Measurements from ENCODE around the gene SSR1. TPM values are rescaled to one million over a fixed set of nuclear protein-coding genes. Genes with fewer than 3 reads are reported as not detected.

Gene SSR1
- total RNA-seq, 5 donors from 2014 or later (not counting 1 experiment from before 2014, with no cell fraction given), result 75.7 to 111 (median 100) TPM

GRCh38 chr6:7242835-7243178 lies 70.2 kb downstream of the SSR1 start:
- POLR2A ChIA-PET, result no interaction called here

GRCh38 chr6:7241709-7242645 lies 71.0 kb downstream of the SSR1 start:
- DNase-seq (no peak), ATAC-seq (replicated peaks in 1 of 4) (no peak)
- peaks cover 19 to 20% (median 19%) of the 10 kb centered on the region in 3 donors for H3K4me1 Mint-ChIP-seq
- no peaks in the 10 kb centered on the region for H3K9me3 Mint-ChIP-seq
- 96% methylated on average over 7 of the region's 13 CpGs for WGBS (ENCODE audit: insufficient coverage)
- Histone ChIP-seq H3K4me1 (ENCODE audit: control insufficient read depth in 1 of 2, extremely low read depth in 1 of 2, insufficient read depth in 2 of 2, low read length in 2 of 2) (peaks cover 4 to 5% of the 10 kb centered on the region in 2 experiments), H3K9me3 (no peaks in the 10 kb centered on the region), H3K4me3 (ENCODE audit: control insufficient read depth in 1 of 2, extremely low read depth in 1 of 2, low read length in 1 of 2) (no peak overlapping the region), H3K27me3 (replicated peaks in 1 of 2; ENCODE audit: control insufficient read depth in 2 of 2, extremely low read depth in 1 of 2, insufficient read depth in 2 of 2, low read length in 1 of 2) (no peaks in the 10 kb centered on the region), H3K27ac (ENCODE audit: low read length) (no peak overlapping the region), H3K36me3 (ENCODE audit: control insufficient read depth in 2 of 2, extremely low read depth in 1 of 2, insufficient read depth in 1 of 2, low read length in 1 of 2) (peaks cover 5 to 30% of the 10 kb centered on the region in 2 donors)
- no peaks in the 10 kb centered on the region for H3K27me3 Mint-ChIP-seq
- ChIA-PET CTCF (interaction anchor here (0.6 to 1.1 kb wide), 2 partner anchors 135 to 683 kb away, joined by 3 read pairs; no protein-coding TSS in a partner anchor), POLR2A (no interaction called here)
- H3K4me3 Mint-ChIP-seq, result no peak overlapping the region
- peaks cover 19% of the 10 kb centered on the region for H3K36me3 Mint-ChIP-seq
- peak overlapping the region; percentile 28 to 33 for H3K27ac Mint-ChIP-seq

More at GRCh38 chr6:7242835-7243178, 70.2 kb downstream of the SSR1 start:
- no peaks in the 10 kb centered on the region for H3K27me3 Mint-ChIP-seq
- H3K4me1 Mint-ChIP-seq, result peaks cover 19 to 20% (median 19%) of the 10 kb centered on the region in 3 donors
- CTCF ChIA-PET, result interaction anchor here (0.5 to 1.7 kb wide), 10 partner anchors 10 to 976 kb away, joined by 3 to 9 read pairs (median 4); partner anchors contain the start of gene RREB1 (in 1 of the 2)
- no peaks in the 10 kb centered on the region for H3K9me3 Mint-ChIP-seq
- H3K4me1 ChIP-seq (ENCODE audit: control insufficient read depth in 1 of 2, extremely low read depth in 1 of 2, insufficient read depth in 2 of 2, low read length in 2 of 2), result peaks cover 4 to 5% of the 10 kb centered on the region in 2 experiments
- no peak overlapping the region for H3K4me3 Mint-ChIP-seq
- ATAC-seq (replicated peaks in 1 of 4) (no peak), DNase-seq (no peak)
- H3K9me3 ChIP-seq, result no peaks in the 10 kb centered on the region
- peaks cover 20% of the 10 kb centered on the region for H3K36me3 Mint-ChIP-seq
- H3K27ac Mint-ChIP-seq, result peak overlapping the region; percentile 69 to 72
- 100% methylated on average over 2 of the region's 4 CpGs for WGBS (ENCODE audit: insufficient coverage)
- H3K4me3 ChIP-seq (ENCODE audit: control insufficient read depth in 1 of 2, extremely low read depth in 1 of 2, low read length in 1 of 2), result no peak overlapping the region
- peaks cover 10 to 38% of the 10 kb centered on the region in 2 donors for H3K36me3 ChIP-seq (ENCODE audit: control insufficient read depth in 2 of 2, extremely low read depth in 1 of 2, insufficient read depth in 1 of 2, low read length in 1 of 2)
- H3K27me3 ChIP-seq (replicated peaks in 1 of 2; ENCODE audit: control insufficient read depth in 2 of 2, extremely low read depth in 1 of 2, insufficient read depth in 2 of 2, low read length in 1 of 2), result no peaks in the 10 kb centered on the region
- no peak overlapping the region for H3K27ac ChIP-seq (ENCODE audit: low read length)

GRCh38 chr6:7241160-7241559 lies 71.8 kb downstream of the SSR1 start:
- Mint-ChIP-seq H3K36me3 (peaks cover 19% of the 10 kb centered on the region), H3K27ac (no peak overlapping the region)
- POLR2A ChIA-PET, result no interaction called here

GRCh38 chr6:7240351-7240750 lies 72.6 kb downstream of the SSR1 start:
- Mint-ChIP-seq H3K27ac (no peak overlapping the region), H3K27me3 (no peaks in the 10 kb centered on the region), H3K4me3 (no peak overlapping the region), H3K9me3 (no peaks in the 10 kb centered on the region), H3K4me1 (peaks cover 19 to 29% (median 20%) of the 10 kb centered on the region in 3 donors), H3K36me3 (peaks cover 23% of the 10 kb centered on the region)
- ATAC-seq (replicated peaks in 1 of 4) (no peak), DNase-seq (no peak)
- Histone ChIP-seq H3K27ac (ENCODE audit: low read length) (no peak overlapping the region), H3K4me1 (ENCODE audit: control insufficient read depth in 1 of 2, extremely low read depth in 1 of 2, insufficient read depth in 2 of 2, low read length in 2 of 2) (peaks cover 4 to 5% of the 10 kb centered on the region in 2 experiments), H3K36me3 (ENCODE audit: control insufficient read depth in 2 of 2, extremely low read depth in 1 of 2, insufficient read depth in 1 of 2, low read length in 1 of 2) (peaks cover 4 to 17% of the 10 kb centered on the region in 2 donors), H3K27me3 (replicated peaks in 1 of 2; ENCODE audit: control insufficient read depth in 2 of 2, extremely low read depth in 1 of 2, insufficient read depth in 2 of 2, low read length in 1 of 2) (no peaks in the 10 kb centered on the region), H3K4me3 (ENCODE audit: control insufficient read depth in 1 of 2, extremely low read depth in 1 of 2, low read length in 1 of 2) (no peak overlapping the region), H3K9me3 (no peaks in the 10 kb centered on the region)
- 98% methylated on average over 8 of the region's 9 CpGs for WGBS (ENCODE audit: insufficient coverage)
- CTCF ChIA-PET, result no interaction called here
- POLR2A ChIA-PET, result no interaction called here

More at GRCh38 chr6:7241160-7241559, 71.8 kb downstream of the SSR1 start:
- no peaks in the 10 kb centered on the region for H3K9me3 ChIP-seq
- no peak overlapping the region for H3K4me3 Mint-ChIP-seq
- DNase-seq (no peak), ATAC-seq (replicated peaks in 1 of 4) (no peak)
- H3K4me1 Mint-ChIP-seq, result peaks cover 19 to 22% (median 20%) of the 10 kb centered on the region in 3 donors
- H3K36me3 ChIP-seq (ENCODE audit: control insufficient read depth in 2 of 2, extremely low read depth in 1 of 2, insufficient read depth in 1 of 2, low read length in 1 of 2), result peaks cover 4 to 24% of the 10 kb centered on the region in 2 donors
- no peaks in the 10 kb centered on the region for H3K9me3 Mint-ChIP-seq
- no peaks in the 10 kb centered on the region for H3K27me3 Mint-ChIP-seq
- CTCF ChIA-PET, result interaction anchor here (0.5 to 1.1 kb wide), 2 partner anchors 428 to 682 kb away, joined by 3 read pairs; no protein-coding TSS in a partner anchor
- H3K27me3 ChIP-seq (replicated peaks in 1 of 2; ENCODE audit: control insufficient read depth in 2 of 2, extremely low read depth in 1 of 2, insufficient read depth in 2 of 2, low read length in 1 of 2), result no peaks in the 10 kb centered on the region
- no peak overlapping the region for H3K4me3 ChIP-seq (ENCODE audit: control insufficient read depth in 1 of 2, extremely low read depth in 1 of 2, low read length in 1 of 2)
- 100% methylated on average over 9 of the region's 10 CpGs for WGBS (ENCODE audit: insufficient coverage)
- H3K27ac ChIP-seq (ENCODE audit: low read length), result no peak overlapping the region
- peaks cover 4 to 5% of the 10 kb centered on the region in 2 experiments for H3K4me1 ChIP-seq (ENCODE audit: control insufficient read depth in 1 of 2, extremely low read depth in 1 of 2, insufficient read depth in 2 of 2, low read length in 2 of 2)

- Histone ChIP-seq H3K4me3 (ENCODE audit: control insufficient read depth in 1 of 2, extremely low read depth in 1 of 2, low read length in 1 of 2) (no peak overlapping the region), H3K27ac (ENCODE audit: low read length) (no peak overlapping the region), H3K36me3 (ENCODE audit: control insufficient read depth in 2 of 2, extremely low read depth in 1 of 2, insufficient read depth in 1 of 2, low read length in 1 of 2) (peaks cover 4 to 21% of the 10 kb centered on the region in 2 donors), H3K27me3 (replicated peaks in 1 of 2; ENCODE audit: control insufficient read depth in 2 of 2, extremely low read depth in 1 of 2, insufficient read depth in 2 of 2, low read length in 1 of 2) (no peaks in the 10 kb centered on the region), H3K9me3 (no peaks in the 10 kb centered on the region), H3K4me1 (ENCODE audit: control insufficient read depth in 1 of 2, extremely low read depth in 1 of 2, insufficient read depth in 2 of 2, low read length in 2 of 2) (peaks cover 4 to 5% of the 10 kb centered on the region in 2 experiments)
- POLR2A ChIA-PET, result no interaction called here
- DNase-seq (no peak), ATAC-seq (replicated peaks in 1 of 4) (no peak)
- 95% methylated on average over 5 of the region's 5 CpGs for WGBS (ENCODE audit: insufficient coverage)
- H3K36me3 Mint-ChIP-seq, result peaks cover 22% of the 10 kb centered on the region
- no peak overlapping the region for H3K4me3 Mint-ChIP-seq
- CTCF ChIA-PET, result interaction anchor here in 1 of 2 donors (0.6 to 1.6 kb wide), 2 partner anchors 515 to 544 kb away, joined by 3 to 6 read pairs; no protein-coding TSS in a partner anchor
- no peaks in the 10 kb centered on the region for H3K27me3 Mint-ChIP-seq
- H3K9me3 Mint-ChIP-seq, result no peaks in the 10 kb centered on the region
- H3K27ac Mint-ChIP-seq, result peak overlapping the region in 1 of 2 donors; percentile 8
- H3K4me1 Mint-ChIP-seq, result peaks cover 19 to 29% (median 20%) of the 10 kb centered on the region in 3 donors
Measured at GRCh38 chr6:7239590-7239948, 73.4 kb downstream of the SSR1 start.

GRCh38 chr6:7238900-7239589 lies 74.0 kb downstream of the SSR1 start:
- DNase-seq (peak; percentile 35 to 78 (median 64)), ATAC-seq (replicated peaks in 1 of 4) (peak; percentile 49 to 77 (median 70))
- Mint-ChIP-seq H3K36me3 (peaks cover 26% of the 10 kb centered on the region), H3K4me3 (no peak overlapping the region), H3K27me3 (no peaks in the 10 kb centered on the region), H3K27ac (peak overlapping the region in 1 of 2 donors; percentile 8), H3K4me1 (peaks cover 20 to 29% (median 21%) of the 10 kb centered on the region in 3 donors), H3K9me3 (no peaks in the 10 kb centered on the region)
- H3K4me1 ChIP-seq (ENCODE audit: control insufficient read depth in 1 of 2, extremely low read depth in 1 of 2, insufficient read depth in 2 of 2, low read length in 2 of 2), result peaks cover 4 to 5% of the 10 kb centered on the region in 2 experiments
- no peak overlapping the region for H3K4me3 ChIP-seq (ENCODE audit: control insufficient read depth in 1 of 2, extremely low read depth in 1 of 2, low read length in 1 of 2)
- H3K9me3 ChIP-seq, result no peaks in the 10 kb centered on the region
- peaks cover 4 to 25% of the 10 kb centered on the region in 2 donors for H3K36me3 ChIP-seq (ENCODE audit: control insufficient read depth in 2 of 2, extremely low read depth in 1 of 2, insufficient read depth in 1 of 2, low read length in 1 of 2)
- no peaks in the 10 kb centered on the region for H3K27me3 ChIP-seq (replicated peaks in 1 of 2; ENCODE audit: control insufficient read depth in 2 of 2, extremely low read depth in 1 of 2, insufficient read depth in 2 of 2, low read length in 1 of 2)
- WGBS (ENCODE audit: insufficient coverage), result 36% methylated on average over 8 of the region's 10 CpGs
- POLR2A ChIA-PET, result no interaction called here
- CTCF ChIA-PET, result interaction anchor here (0.6 to 1.6 kb wide), 3 partner anchors 480 to 544 kb away, joined by 3 to 6 read pairs (median 4); no protein-coding TSS in a partner anchor
- H3K27ac ChIP-seq (ENCODE audit: low read length), result no peak overlapping the region
